ENCODE results near the gene MAN1B1.

MAN1B1 gene

GRCh38 chr9:137088121-137088520 is 1.3 kb downstream of the MAN1B1 start:
- no peak for DNase-seq

- DNase-seq, result no peak
These were observed 2.6 kb downstream of the MAN1B1 start for GRCh38 chr9:137089232-137089947.

- no peak for DNase-seq
These were observed 9.1 kb downstream of the MAN1B1 start for GRCh38 chr9:137095664-137096517.

- no peak for DNase-seq
These were observed 10.2 kb downstream of the MAN1B1 start for GRCh38 chr9:137096785-137097546.

- DNase-seq, result no peak
These were observed 11.1 kb downstream of the MAN1B1 start for GRCh38 chr9:137097761-137098462.

GRCh38 chr9:137099231-137099630 is 12.4 kb downstream of the MAN1B1 start:
- no peak for DNase-seq

- DNase-seq, result no peak
These were observed 16.6 kb downstream of the MAN1B1 start for GRCh38 chr9:137103206-137103999.

GRCh38 chr9:137105814-137106661 is 19.3 kb downstream of the MAN1B1 start:
- DNase-seq, result no peak

- DNase-seq, result no peak
These were observed 20.0 kb downstream of the MAN1B1 start for GRCh38 chr9:137106662-137107250.

GRCh38 chr9:137107312-137107921 is 20.6 kb downstream of the MAN1B1 start:
- DNase-seq, result no peak

GRCh38 chr9:137107982-137108381 is 21.2 kb downstream of the MAN1B1 start:
- no peak for DNase-seq

GRCh38 chr9:137108608-137109249 is 21.9 kb downstream of the MAN1B1 start:
- no peak for DNase-seq

- no peak for DNase-seq
These were observed 22.7 kb downstream of the MAN1B1 start for GRCh38 chr9:137109250-137110146.

GRCh38 chr9:137110147-137110910 is 23.5 kb downstream of the MAN1B1 start:
- no peak for DNase-seq

GRCh38 chr9:137110911-137111787 is 24.4 kb downstream of the MAN1B1 start:
- no peak for DNase-seq

- DNase-seq, result no peak
These were observed 25.2 kb downstream of the MAN1B1 start for GRCh38 chr9:137111788-137112563.

All from NCI-H2227 treated with DMSO at 0.1 percent for 48 hours (cell line).